Neural progenitor cell (in vitro differentiated cells): ENCODE results near the gene SIX5.

Source experiments
- EZH2 ChIP-seq: fragments of 200-600 bp; sonication (generic); IDR thresholded peaks from 2 replicates; pipeline ENCODE4 v1.6.1; 2017; ENCODE audit warnings: antibody characterized with exemption, mild to moderate bottlenecking, moderate library complexity
- EZH2phosphoT487 ChIP-seq: fragments of 200-600 bp; sonication (generic); IDR thresholded peaks from 2 replicates; pipeline ENCODE4 v1.6.1; 2017; ENCODE audit warnings: antibody characterized with exemption
- TF ChIP-seq, protein P1 (sequence below): fragments of 200-600 bp; sonication (generic); IDR thresholded peaks from 2 replicates; pipeline ENCODE4 v1.5.1; 2017; ENCODE audit warnings: antibody characterized with exemption, mild to moderate bottlenecking

DNA sequence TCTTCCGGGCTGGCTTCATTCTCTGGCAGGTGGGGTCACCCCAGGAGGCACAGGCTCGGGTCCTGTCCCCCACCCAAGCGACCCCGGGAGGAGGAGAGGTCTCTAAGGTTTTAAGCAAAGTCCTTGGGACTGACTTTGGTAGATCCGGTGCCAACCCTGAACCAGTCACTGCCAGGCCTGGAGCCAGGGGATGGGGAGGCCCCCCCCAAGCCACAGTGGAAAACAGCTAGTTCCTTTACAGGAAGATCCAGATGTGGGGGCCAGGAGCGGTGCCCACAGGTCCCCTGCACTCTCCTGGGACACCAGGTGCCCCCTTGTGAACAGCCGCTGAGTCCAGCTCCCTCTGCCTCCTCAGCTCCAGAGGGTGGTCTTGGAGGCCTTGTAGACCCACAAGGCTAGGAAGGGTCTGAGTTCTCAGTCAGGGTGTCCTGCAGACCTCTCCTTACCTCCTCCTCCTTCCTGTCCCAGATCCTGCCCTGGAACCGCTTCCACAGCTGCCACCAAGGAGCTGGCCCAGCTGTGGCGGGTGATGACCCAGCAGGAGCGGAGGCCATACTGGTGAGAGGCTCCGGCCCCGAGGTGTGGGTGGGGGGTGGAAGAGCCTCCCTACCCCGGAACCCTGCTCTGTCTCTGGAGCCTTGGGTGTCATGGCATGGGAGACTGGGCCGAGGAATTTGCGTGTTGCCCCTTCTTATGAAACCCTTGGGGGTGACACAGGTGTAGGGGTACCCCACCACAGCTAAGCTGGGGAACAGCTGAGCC, 6.0 kb downstream of the SIX5 start:
- TF ChIP-seq, protein P1, sequence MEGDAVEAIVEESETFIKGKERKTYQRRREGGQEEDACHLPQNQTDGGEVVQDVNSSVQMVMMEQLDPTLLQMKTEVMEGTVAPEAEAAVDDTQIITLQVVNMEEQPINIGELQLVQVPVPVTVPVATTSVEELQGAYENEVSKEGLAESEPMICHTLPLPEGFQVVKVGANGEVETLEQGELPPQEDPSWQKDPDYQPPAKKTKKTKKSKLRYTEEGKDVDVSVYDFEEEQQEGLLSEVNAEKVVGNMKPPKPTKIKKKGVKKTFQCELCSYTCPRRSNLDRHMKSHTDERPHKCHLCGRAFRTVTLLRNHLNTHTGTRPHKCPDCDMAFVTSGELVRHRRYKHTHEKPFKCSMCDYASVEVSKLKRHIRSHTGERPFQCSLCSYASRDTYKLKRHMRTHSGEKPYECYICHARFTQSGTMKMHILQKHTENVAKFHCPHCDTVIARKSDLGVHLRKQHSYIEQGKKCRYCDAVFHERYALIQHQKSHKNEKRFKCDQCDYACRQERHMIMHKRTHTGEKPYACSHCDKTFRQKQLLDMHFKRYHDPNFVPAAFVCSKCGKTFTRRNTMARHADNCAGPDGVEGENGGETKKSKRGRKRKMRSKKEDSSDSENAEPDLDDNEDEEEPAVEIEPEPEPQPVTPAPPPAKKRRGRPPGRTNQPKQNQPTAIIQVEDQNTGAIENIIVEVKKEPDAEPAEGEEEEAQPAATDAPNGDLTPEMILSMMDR = no peak
- TF ChIP-seq EZH2phosphoT487 (no peak), EZH2 (no peak)
